Mucosa of gallbladder (tissue), 1 donor: ENCODE data around the gene SDHAF3. TPM values are rescaled to one million over a fixed set of nuclear protein-coding genes. Genes with fewer than 3 reads are reported as not detected.
"Not testable (repeated sequence)": the region's sequence is repeated elsewhere in the genome, so short reads cannot be mapped to it uniquely, and the experiment has no call there.

Experiments used
- DNase-seq: peaks from one replicate; pipeline ENCODE4 v3.0.0-alpha.2; 2020; ENCODE audit warnings: low spot score
- total RNA-seq: library from RNA; stranded (reverse); gene quantifications from one replicate; pipeline ENCODE4 v1.2.1, GENCODE V29; 2021
- donor health status: DM: no; HTN: no; CAD: no.

SDHAF3 gene
- total RNA-seq, 1 donor from 2014 or later, result 14.7 TPM

DNA sequence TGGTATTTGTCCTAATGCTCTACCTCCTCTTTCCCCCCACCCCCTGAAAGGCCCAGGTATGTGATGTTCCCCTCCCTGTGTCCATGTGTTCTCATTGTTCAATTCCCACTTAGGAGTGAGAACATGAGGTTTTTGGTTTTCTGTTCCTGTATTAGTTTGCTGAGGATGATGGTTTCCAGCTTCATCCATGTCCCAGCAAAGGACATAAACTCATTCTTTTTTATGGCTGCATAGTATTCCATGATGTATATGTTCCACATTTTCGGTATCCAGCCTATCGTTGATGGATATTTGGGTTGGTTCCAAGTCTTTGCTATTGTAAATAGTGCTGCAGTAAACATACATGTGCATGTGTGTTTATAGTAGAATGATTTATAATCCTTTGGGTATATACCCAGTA lies 5.6 kb downstream of the SDHAF3 start:
- not testable (repeated sequence) for DNase-seq

DNA sequence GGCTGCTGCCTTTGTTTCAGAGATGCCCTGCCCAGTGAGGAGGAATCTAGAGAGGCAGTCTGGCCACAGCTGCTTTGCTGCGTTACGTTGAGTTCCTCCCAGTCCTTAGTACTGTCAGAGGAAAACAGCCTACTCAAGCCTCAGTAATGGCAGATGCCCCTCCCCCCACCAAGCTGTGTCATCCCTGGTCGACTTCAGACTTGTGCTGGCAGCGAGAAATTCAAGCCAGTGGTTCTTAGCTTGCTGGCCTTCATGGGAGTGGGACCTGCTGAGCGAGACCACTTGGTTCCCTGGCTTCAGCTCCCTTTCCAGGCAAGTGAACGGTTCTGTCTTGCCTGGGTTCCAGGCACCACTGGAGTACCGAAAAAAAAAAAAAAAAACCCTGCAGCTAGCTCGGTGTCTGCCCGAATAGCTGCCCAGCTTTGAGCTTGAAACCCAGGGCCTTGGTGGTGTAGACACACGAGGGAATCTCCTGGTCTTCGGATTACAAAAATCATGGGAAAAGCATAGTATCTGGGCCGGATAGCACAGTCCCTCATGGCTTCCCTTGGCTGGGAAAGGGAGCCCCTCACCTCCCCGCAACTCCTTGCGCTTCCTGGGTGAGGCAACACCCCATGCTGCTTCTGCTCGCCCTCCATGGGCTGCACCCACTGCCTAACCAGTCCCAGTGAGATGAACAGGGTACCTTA lies 9.1 kb downstream of the SDHAF3 start:
- DNase-seq, result no peak

GRCh38 chr7:97128736-97129135 lies 11.2 kb downstream of the SDHAF3 start:
- no peak for DNase-seq

DNA sequence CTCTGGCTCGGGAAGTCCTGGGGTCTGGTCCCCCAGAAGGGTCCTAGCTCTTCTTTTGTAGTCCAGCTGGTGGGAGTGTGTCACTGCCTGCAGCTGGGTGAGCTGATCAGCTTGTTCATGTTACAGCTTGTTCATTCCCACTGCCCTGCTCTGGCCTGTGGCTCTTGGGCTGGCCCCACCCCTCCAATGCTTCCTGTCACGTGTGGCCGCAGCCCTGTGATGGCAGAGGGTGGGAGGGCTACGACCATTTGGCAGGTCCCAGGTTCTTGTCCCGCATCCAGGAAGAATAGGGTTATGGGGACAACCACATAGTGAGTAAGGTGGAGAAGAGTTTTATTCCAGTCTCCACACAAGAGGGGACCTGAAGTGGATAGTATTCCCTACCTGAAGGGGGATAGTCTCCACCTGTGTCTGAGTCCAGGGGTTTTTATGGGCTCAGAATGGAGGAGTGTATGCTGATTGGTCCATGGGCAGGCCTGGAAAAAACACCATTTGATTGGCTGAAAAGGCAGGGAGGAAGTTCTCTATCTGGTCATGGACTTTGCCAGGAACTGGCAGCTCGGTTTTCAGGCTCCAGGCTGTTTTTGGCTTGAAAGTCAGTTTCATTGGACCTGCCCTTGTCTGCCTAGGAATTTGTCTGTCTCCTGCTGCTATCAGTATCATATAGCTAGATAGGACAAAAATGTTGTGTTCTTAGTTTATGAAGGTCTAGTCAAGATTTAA lies 13.1 kb downstream of the SDHAF3 start:
- DNase-seq, result no peak

GRCh38 chr7:97133159-97133558 lies 15.7 kb downstream of the SDHAF3 start:
- no peak for DNase-seq

DNA sequence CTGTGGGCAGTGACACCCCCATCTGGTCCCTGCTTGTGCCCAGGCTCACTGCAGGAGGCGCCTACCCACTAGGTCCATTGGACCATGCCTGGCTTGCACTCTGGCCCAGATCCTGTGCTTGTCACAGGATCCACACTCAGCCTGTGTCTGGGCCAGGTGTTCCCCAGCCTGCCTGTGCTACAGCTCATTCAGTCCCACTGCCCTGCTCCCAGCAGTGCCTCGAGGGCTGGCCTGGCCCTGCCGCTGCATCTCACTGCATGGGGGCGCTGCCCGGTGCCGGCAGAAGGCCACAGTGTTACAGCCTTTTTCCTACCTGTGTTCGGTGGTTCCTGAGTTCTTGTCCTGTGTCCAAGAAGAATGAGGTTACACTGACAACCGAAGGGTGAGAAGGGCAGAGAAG lies 21.3 kb downstream of the SDHAF3 start:
- DNase-seq, result no peak

DNA sequence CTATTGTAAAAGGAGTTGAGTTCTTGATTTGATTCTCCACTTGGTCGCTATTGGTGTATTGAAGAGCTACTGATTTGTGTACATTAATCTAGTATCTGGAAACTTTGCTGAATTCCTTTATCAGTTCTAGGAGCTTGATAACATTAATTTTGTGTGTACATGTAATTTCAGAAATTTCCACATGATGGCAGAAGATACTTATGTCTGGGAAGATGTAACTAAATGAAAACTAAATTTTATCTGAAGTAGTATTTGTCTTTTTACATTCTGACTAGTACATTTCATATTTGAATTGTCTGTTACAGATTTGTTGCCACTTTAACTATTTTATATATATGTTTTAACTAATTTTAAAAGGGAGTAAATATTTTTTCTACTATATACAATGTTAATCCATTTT lies 27.6 kb downstream of the SDHAF3 start:
- no peak for DNase-seq

DNA sequence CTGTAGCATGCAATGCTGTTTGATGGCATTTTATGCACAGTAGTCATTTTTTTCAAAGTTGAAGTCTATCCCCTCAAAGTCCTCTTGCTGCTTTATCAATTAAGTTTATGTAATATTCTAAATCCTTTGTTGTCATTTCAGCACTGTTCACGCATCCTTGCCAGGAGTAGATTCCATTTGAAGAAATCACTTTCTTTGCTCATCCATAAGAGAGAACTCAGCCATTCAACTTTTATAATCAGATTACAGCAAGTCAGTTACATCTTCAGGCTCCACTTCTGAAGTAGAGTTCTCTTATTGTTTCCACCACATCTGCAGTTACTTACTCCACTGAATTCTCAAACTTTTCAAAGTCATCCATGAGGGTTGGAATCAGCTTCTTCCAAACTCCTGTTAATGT lies 32.3 kb downstream of the SDHAF3 start:
- DNase-seq, result no peak

- DNase-seq, result no peak
Measured at GRCh38 chr7:97155897-97156418, 38.5 kb downstream of the SDHAF3 start.

DNA sequence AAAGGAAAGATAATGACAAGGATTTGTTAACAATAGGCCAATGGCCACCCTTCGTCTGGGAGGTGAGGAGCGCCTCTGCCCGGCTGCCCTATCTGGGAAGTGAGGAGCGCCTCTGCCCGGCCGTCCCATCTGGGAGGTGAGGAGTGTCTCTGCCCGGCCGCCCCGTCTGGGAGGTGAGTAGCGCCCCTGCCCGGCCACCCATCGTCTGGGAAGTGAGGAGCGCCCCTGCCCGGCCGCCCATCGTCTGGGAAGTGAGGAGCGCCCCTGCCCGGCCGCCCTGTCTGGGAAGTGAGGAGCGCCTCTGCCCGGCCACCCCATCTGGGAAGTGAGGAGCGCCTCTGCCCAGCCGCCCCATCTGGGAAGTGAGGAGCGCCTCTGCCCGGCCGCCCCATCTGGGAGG lies 42.5 kb downstream of the SDHAF3 start:
- not testable (repeated sequence) for DNase-seq

DNA sequence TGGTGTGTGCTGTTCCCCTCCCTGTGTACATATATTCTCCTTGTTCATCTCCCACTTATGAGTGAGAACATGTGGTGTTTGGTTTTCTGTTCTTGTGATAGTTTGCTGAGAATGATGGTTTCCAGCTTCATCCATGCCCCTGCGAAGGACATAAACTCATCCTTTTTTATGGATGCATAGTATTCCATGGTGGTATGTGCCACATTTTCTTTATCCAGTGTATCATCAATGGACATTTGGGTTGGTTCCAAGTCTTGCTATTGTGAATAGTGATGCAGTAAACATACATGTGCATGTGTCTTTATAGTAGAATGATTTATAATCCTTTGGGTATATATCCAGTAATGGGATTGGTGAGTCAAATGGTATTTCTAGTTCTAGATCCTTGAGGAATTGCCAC lies 44.1 kb downstream of the SDHAF3 start:
- DNase-seq, result not testable (repeated sequence)

GRCh38 chr7:97166308-97166707 lies 48.8 kb downstream of the SDHAF3 start:
- no peak for DNase-seq

- no peak for DNase-seq
Measured at GRCh38 chr7:97167176-97167575, 49.7 kb downstream of the SDHAF3 start.

DNA sequence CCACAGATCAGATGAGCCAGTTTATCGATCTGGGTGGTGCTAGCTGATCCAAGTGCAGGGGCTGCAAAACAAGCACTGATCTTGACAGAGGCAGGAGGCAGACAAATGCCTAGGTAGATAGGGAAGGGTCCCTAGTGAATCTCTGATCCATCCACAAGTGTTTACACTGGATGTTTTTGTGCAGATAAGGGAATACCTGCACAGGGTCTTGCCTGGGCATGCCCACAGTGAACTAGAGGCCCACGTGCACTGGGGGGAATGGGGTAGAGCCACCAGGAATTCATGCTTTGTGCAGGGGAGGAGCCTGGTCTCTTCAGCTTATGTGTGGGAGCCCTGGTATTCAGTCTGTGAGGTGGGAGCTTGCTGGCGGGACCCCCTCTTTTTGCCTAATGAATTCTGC lies 50.3 kb downstream of the SDHAF3 start:
- no peak for DNase-seq

GRCh38 chr7:97174303-97174702 lies 56.8 kb downstream of the SDHAF3 start:
- no peak for DNase-seq

DNA sequence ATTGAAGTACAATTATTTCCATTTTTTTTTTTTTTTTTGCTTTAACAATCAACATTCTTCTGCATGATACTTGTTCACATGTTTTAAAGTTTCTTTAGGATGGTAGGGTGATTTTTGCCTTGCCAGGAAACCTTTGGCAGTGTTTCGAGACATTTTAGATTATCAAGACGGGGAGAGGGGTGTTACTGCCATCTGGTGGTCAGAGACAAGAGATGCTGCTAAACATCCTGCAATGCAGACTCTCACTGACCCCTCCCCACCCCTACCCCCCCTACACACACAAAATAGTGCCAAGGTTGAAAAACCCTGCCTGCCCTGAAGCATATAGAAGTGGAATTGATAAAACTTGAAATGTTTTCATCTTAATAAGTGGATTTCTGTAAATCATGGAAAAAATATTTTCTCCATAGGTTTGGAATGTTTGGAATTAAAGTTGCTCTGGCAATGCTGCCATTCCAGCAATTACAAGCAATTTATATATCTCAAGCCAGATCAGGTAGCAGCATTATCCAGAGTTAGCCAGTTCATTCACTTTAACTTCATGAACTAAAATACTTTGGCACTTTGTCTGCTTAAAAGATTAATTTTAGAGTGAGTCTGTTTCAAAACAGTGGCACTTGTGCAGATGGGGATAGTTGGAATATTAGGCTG lies 62.1 kb downstream of the SDHAF3 start:
- DNase-seq, result peak; percentile 23

DNA sequence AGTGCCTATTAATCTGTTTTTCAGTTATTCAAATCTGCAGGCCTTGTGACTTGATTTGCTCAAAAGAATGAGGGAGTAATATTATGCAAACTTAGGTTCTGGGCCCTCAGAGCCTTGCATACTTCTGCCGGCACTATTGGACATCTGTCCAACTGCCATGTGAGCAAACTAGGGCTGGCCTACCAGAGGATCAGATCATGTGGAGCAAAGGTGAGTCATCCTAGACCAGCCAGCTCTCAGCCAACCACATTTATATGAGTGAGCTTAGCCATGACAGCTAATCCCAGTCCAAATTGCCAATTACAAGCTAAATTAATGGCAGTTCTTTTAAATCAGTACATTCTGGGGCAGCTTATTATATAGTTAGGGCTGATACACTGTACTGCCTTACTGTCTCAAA lies 69.6 kb downstream of the SDHAF3 start:
- no peak for DNase-seq

DNA sequence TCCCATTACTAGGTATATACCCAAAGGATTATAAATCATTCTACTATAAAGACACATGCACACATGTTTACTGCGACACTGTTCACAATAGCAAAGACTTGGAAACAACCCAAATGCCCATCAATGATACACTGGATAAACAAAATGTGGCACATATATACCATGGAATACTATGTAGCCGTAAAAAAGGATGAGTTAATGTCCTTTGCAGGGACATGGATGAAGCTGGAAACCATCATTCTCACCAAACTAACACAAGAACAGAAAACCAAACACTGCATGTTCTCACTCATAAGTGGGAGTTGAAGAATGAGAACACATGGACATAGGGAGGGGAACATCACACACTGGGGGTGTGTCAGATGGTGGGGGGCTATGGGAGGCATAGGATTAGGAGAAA lies 78.7 kb downstream of the SDHAF3 start:
- DNase-seq, result not testable (repeated sequence)

- DNase-seq, result no peak
Measured at GRCh38 chr7:97198596-97198995, 81.1 kb downstream of the SDHAF3 start.

- no peak for DNase-seq
Measured at GRCh38 chr7:97200018-97200417, 82.5 kb downstream of the SDHAF3 start.

DNA sequence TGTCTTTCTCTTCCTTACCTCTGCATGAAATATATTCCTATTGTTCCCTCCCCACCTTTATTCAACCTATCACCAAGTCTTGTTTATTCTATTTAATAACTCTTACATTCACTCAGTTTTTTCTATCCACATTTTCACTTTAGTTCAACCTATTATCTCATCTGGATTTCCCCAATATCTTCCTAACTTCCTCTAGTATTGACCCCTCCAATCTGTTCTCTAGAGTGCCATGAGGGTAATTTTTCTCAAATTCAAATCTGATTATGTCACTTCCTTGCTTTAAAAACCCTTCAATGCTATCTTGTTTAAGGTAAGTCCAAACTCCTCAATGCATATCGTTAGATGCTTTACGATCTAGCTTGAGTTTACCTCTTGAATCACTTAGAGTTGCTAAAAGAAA lies 86.5 kb downstream of the SDHAF3 start:
- no peak for DNase-seq

- DNase-seq, result no peak
Measured at GRCh38 chr7:97204821-97205220, 87.3 kb downstream of the SDHAF3 start.

- DNase-seq, result peak; percentile 67
Measured at GRCh38 chr7:97215556-97215955, 98.1 kb downstream of the SDHAF3 start.
